ENCODE results near the gene SMARCE1.

DNA sequence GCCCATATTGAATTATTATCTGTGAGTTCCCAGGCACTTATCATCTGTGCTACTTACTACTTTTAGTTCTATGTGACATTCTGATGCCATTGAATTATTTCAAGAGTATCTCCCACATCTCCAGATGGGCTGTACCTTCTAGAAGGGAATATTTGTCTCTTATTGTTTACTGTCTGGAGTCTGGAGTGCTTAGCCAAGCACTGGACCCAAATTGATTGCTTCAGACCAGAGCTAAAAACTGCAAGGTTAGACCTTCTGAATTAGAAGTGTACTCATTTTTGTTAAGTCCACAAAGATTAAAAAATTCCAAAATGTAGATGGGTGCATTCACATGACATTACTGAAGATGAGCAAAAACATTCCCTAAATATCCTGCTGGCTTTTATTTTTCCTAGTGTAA lies 33.4 kb upstream of the SMARCE1 start:
- TF ChIP-seq, protein P1, sequence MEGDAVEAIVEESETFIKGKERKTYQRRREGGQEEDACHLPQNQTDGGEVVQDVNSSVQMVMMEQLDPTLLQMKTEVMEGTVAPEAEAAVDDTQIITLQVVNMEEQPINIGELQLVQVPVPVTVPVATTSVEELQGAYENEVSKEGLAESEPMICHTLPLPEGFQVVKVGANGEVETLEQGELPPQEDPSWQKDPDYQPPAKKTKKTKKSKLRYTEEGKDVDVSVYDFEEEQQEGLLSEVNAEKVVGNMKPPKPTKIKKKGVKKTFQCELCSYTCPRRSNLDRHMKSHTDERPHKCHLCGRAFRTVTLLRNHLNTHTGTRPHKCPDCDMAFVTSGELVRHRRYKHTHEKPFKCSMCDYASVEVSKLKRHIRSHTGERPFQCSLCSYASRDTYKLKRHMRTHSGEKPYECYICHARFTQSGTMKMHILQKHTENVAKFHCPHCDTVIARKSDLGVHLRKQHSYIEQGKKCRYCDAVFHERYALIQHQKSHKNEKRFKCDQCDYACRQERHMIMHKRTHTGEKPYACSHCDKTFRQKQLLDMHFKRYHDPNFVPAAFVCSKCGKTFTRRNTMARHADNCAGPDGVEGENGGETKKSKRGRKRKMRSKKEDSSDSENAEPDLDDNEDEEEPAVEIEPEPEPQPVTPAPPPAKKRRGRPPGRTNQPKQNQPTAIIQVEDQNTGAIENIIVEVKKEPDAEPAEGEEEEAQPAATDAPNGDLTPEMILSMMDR (conservative IDR thresholded peaks at IDR 0.05 in 1 of 2, IDR thresholded peaks at IDR 0.05 in 1 of 2; ENCODE audit: extremely low read depth in 1 of 2, insufficient read depth in 1 of 2, low read depth in 1 of 2, low read length in 2 of 2), result no peak
- no peak for TF ChIP-seq EZH2 (IDR thresholded peaks at IDR 0.05; ENCODE audit: borderline replicate concordance, low read length)

All from mammary epithelial cell (primary cell).